Measurements from ENCODE around the gene KLHDC8A.

The KLHDC8A gene

DNA sequence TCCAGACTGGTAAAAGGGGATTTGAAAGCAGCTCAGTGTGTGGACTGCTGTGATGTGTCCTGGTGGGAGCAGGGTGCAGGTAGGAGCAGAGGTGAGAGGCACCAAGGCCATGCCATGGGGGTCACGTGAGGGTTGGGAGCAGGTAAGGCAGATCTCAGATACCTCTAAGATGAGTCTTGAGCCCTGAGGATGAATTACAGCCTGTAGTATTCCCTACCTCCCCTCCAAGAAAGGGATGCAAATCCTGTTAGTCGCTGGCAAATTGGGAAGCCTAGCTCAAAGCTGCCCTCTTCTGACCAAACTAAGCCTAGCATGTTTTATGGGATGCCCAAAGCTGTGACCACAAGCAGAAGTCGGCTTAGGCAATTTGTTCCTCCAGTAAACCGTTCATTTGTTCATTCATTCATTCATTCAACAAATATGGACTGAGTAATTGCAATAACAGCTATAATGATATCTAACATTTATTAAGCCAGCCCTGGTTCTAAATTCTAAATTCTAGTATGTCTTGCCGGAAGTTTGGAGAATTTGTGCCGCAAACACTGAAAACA is 31.3 kb downstream of the KLHDC8A start:
- TF ChIP-seq, protein P1, sequence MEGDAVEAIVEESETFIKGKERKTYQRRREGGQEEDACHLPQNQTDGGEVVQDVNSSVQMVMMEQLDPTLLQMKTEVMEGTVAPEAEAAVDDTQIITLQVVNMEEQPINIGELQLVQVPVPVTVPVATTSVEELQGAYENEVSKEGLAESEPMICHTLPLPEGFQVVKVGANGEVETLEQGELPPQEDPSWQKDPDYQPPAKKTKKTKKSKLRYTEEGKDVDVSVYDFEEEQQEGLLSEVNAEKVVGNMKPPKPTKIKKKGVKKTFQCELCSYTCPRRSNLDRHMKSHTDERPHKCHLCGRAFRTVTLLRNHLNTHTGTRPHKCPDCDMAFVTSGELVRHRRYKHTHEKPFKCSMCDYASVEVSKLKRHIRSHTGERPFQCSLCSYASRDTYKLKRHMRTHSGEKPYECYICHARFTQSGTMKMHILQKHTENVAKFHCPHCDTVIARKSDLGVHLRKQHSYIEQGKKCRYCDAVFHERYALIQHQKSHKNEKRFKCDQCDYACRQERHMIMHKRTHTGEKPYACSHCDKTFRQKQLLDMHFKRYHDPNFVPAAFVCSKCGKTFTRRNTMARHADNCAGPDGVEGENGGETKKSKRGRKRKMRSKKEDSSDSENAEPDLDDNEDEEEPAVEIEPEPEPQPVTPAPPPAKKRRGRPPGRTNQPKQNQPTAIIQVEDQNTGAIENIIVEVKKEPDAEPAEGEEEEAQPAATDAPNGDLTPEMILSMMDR (IDR thresholded peaks at IDR 0.05; ENCODE audit: insufficient read depth, low read length, poor library complexity, severe bottlenecking), result peak; percentile 83
- DNase-seq (ENCODE audit: extremely low read depth, insufficient read length), result no peak

DNA sequence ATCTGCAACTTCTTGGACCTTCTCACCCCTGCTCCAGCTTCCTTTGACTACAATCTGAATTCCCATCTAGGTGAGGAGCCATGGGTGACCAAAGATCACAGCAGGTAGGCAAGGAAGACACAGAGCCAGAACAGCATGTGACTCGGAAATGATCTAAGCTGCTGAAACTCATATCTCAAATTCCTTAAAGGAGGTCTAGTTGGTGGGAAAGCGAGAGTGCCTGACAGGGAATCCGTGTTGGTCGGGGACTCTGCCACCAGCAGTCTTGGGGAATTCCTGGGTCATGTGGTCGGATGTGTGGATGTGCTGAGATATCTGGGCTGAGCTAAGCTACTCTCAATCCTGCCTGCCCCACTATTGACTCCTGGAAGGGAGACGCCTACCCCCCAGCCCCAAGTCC is 31.9 kb downstream of the KLHDC8A start:
- DNase-seq (ENCODE audit: extremely low read depth, insufficient read length), result no peak

More for the DNA sequence above, 31.3 kb downstream of the KLHDC8A start:
- H3K36me3 ChIP-seq (ENCODE audit: control insufficient read depth, insufficient read depth, low read length), result no peaks in the 10 kb centered on the region
- H3K27me3 ChIP-seq (replicated peaks; ENCODE audit: control insufficient read depth, insufficient read depth, low read length), result peaks cover 4% of the 10 kb centered on the region; the same call in 1 of the 2 replicates
- no peak overlapping the region for H3K4me3 ChIP-seq (replicated peaks; ENCODE audit: low read depth, low read length)

DNA sequence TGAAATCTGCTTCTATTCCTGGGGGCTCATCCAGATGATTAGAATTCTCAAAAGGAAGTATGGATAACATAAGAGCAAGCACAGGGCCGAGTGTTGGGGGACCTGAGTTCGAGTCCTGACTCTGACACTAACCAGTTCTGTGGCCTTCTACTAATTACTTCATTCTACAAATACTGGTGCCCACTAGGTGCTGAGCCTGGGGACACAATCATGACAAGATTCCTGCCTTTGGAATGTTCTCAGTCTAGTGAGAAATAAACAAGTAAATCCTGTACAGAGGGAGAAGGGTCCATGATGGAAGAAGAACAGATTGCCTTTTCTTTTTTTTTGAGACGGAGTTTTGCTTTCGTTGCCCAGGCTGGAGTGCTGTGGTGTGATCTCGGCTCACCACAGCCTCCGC is 32.9 kb downstream of the KLHDC8A start:
- Histone ChIP-seq H3K36me3 (ENCODE audit: control insufficient read depth, insufficient read depth, low read length) (no peaks in the 10 kb centered on the region), H3K27me3 (replicated peaks; ENCODE audit: control insufficient read depth, insufficient read depth, low read length) (peaks cover 4% of the 10 kb centered on the region; the same call in 1 of the 2 replicates), H3K4me3 (replicated peaks; ENCODE audit: low read depth, low read length) (no peak overlapping the region)
- TF ChIP-seq, protein P1 (IDR thresholded peaks at IDR 0.05; ENCODE audit: insufficient read depth, low read length, poor library complexity, severe bottlenecking), result no peak
- DNase-seq (ENCODE audit: extremely low read depth, insufficient read length), result no peak

More for the DNA sequence above, 31.9 kb downstream of the KLHDC8A start:
- no peak overlapping the region for H3K4me3 ChIP-seq (replicated peaks; ENCODE audit: low read depth, low read length)
- peaks cover 4% of the 10 kb centered on the region; the same call in 1 of the 2 replicates for H3K27me3 ChIP-seq (replicated peaks; ENCODE audit: control insufficient read depth, insufficient read depth, low read length)
- no peaks in the 10 kb centered on the region for H3K36me3 ChIP-seq (ENCODE audit: control insufficient read depth, insufficient read depth, low read length)
- TF ChIP-seq, protein P1 (IDR thresholded peaks at IDR 0.05; ENCODE audit: insufficient read depth, low read length, poor library complexity, severe bottlenecking), result no peak

DNA sequence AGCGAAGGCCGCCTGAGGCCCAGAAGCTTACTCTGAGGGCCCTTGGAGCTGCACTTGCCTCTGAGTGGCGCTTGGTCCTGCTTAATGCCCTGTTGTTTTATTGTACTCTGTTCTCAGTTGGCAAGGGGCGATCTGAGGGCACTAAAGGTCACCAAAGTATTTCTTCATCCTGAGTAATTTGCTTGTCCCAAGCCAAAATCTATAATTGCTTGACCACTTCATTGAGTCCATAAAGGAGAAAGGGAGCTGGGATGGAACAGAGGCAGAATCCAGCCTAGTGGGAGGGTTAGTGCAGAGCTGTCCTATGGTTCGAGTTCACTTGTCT is 34.8 kb downstream of the KLHDC8A start:
- Histone ChIP-seq H3K4me3 (replicated peaks; ENCODE audit: low read depth, low read length) (peak overlapping the region; percentile 71; the same call in 1 of the 2 replicates), H3K36me3 (ENCODE audit: control insufficient read depth, insufficient read depth, low read length) (no peaks in the 10 kb centered on the region), H3K27me3 (replicated peaks; ENCODE audit: control insufficient read depth, insufficient read depth, low read length) (peaks cover 6% of the 10 kb centered on the region)
- TF ChIP-seq, protein P1 (IDR thresholded peaks at IDR 0.05; ENCODE audit: insufficient read depth, low read length, poor library complexity, severe bottlenecking), result no peak
- DNase-seq (ENCODE audit: extremely low read depth, insufficient read length), result no peak

DNA sequence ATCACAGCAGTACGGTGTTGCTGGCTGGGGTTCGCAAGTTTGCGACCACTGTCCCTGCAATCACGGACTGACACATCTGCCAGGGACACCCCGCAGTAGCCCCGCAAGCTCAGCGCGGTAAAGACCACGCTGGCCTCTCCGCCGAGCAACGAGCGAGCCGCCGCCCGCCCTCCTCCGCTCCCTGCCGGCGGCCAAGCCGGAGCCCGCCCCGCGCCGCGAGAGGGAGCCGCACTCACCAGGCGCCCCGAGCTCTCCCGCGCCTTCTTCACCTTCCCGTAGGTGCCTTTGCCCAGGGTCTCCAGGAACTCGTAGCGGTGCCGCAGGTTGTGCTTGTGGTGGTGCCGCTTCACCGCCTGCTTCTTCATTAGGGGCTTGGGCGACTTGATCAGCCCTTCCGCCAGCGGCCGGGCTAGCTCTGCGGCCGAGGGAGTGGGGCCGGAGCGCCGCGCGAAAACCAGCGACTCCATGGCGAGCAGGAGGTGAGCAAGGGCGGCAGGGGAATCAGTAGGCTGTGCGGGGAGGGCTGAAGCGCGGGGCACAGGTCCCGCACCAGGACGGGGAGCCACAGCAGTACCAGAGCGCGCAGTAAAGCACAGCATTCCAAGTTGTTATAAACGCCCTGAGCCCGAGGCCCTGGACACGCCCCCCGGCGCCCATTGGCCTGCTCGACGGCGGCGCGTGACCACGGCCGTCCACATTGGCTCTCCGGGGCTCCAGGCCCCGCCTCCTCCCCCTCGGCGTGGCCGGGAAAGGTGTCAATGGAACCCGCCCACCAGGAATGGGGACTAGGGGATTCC is 35.4 kb downstream of the KLHDC8A start, which contains the start of gene NUAK2:
NUAK2 (minus strand) TSS at position 584 of the 797 bp plus-strand sequence; CDS start at position 467, 117 bp downstream.
- TF ChIP-seq, protein P1 (IDR thresholded peaks at IDR 0.05; ENCODE audit: insufficient read depth, low read length, poor library complexity, severe bottlenecking), result peak; percentile 13
- H3K4me3 ChIP-seq (replicated peaks; ENCODE audit: low read depth, low read length), result peak within 1 kb of the TSS; percentile 71
- peak; percentile 84 for DNase-seq (ENCODE audit: extremely low read depth, insufficient read length)
- H3K27me3 ChIP-seq (replicated peaks; ENCODE audit: control insufficient read depth, insufficient read depth, low read length), result peaks cover 4% of the 10 kb centered on the region
- H3K36me3 ChIP-seq (ENCODE audit: control insufficient read depth, insufficient read depth, low read length), result no peaks in the 10 kb centered on the region
